ENCODE results near the gene CACNB4. TPM values are rescaled to one million over a fixed set of nuclear protein-coding genes. Genes with fewer than 3 reads are reported as not detected.

Gene CACNB4
- total and polyA plus RNA-seq, 2 donors: 3.0 to 3.5 TPM

- Histone ChIP-seq H3K27me3 (ENCODE audit: control insufficient read depth in 2 of 2, insufficient read depth in 1 of 2, low read length in 1 of 2) (no peaks in the 10 kb centered on the region), H3K9me3 (ENCODE audit: control insufficient read depth in 2 of 2, insufficient read depth in 1 of 2, low read length in 1 of 2) (no peaks in the 10 kb centered on the region), H3K36me3 (ENCODE audit: control insufficient read depth in 2 of 2, insufficient read depth in 2 of 2, low read length in 1 of 2) (no peaks in the 10 kb centered on the region), H3K4me3 (ENCODE audit: low read length in 2 of 2) (no peak overlapping the region), H3K4me1 (ENCODE audit: control insufficient read depth in 2 of 2, insufficient read depth in 2 of 2, low read length in 2 of 2) (no peaks in the 10 kb centered on the region), H3K27ac (ENCODE audit: low read depth in 1 of 2, low read length in 1 of 2) (no peak overlapping the region)
- no peak for DNase-seq (ENCODE audit: low read depth in 6 of 9, low spot score in 9 of 9)
Observed at GRCh38 chr2:151937966-151938365, 160.9 kb downstream of the CACNB4 start.

GRCh38 chr2:151936626-151937025 lies 162.2 kb downstream of the CACNB4 start:
- Histone ChIP-seq H3K27ac (ENCODE audit: low read depth in 1 of 2, low read length in 1 of 2) (no peak overlapping the region), H3K9me3 (ENCODE audit: control insufficient read depth in 2 of 2, insufficient read depth in 1 of 2, low read length in 1 of 2) (no peaks in the 10 kb centered on the region), H3K36me3 (ENCODE audit: control insufficient read depth in 2 of 2, insufficient read depth in 2 of 2, low read length in 1 of 2) (no peaks in the 10 kb centered on the region), H3K4me1 (ENCODE audit: control insufficient read depth in 2 of 2, insufficient read depth in 2 of 2, low read length in 2 of 2) (no peaks in the 10 kb centered on the region), H3K27me3 (ENCODE audit: control insufficient read depth in 2 of 2, insufficient read depth in 1 of 2, low read length in 1 of 2) (no peaks in the 10 kb centered on the region), H3K4me3 (ENCODE audit: low read length in 2 of 2) (no peak overlapping the region)
- WGBS: 98% methylated on average over 4 of the region's 4 CpGs
- no peak for DNase-seq (ENCODE audit: low read depth in 6 of 9, low spot score in 9 of 9)

- Histone ChIP-seq H3K4me3 (ENCODE audit: low read length in 2 of 2) (no peak overlapping the region), H3K9me3 (ENCODE audit: control insufficient read depth in 2 of 2, insufficient read depth in 1 of 2, low read length in 1 of 2) (no peaks in the 10 kb centered on the region), H3K4me1 (ENCODE audit: control insufficient read depth in 2 of 2, insufficient read depth in 2 of 2, low read length in 2 of 2) (no peaks in the 10 kb centered on the region), H3K27ac (ENCODE audit: low read depth in 1 of 2, low read length in 1 of 2) (no peak overlapping the region), H3K27me3 (ENCODE audit: control insufficient read depth in 2 of 2, insufficient read depth in 1 of 2, low read length in 1 of 2) (no peaks in the 10 kb centered on the region), H3K36me3 (ENCODE audit: control insufficient read depth in 2 of 2, insufficient read depth in 2 of 2, low read length in 1 of 2) (no peaks in the 10 kb centered on the region)
- DNase-seq (ENCODE audit: low read depth in 6 of 9, low spot score in 9 of 9): no peak
Observed at GRCh38 chr2:151933266-151933804, 165.5 kb downstream of the CACNB4 start.

- Histone ChIP-seq H3K4me3 (ENCODE audit: low read length in 2 of 2) (no peak overlapping the region), H3K9me3 (ENCODE audit: control insufficient read depth in 2 of 2, insufficient read depth in 1 of 2, low read length in 1 of 2) (no peaks in the 10 kb centered on the region), H3K27ac (ENCODE audit: low read depth in 1 of 2, low read length in 1 of 2) (no peak overlapping the region), H3K27me3 (ENCODE audit: control insufficient read depth in 2 of 2, insufficient read depth in 1 of 2, low read length in 1 of 2) (no peaks in the 10 kb centered on the region), H3K36me3 (ENCODE audit: control insufficient read depth in 2 of 2, insufficient read depth in 2 of 2, low read length in 1 of 2) (no peaks in the 10 kb centered on the region), H3K4me1 (ENCODE audit: control insufficient read depth in 2 of 2, insufficient read depth in 2 of 2, low read length in 2 of 2) (no peaks in the 10 kb centered on the region)
- DNase-seq (ENCODE audit: low read depth in 6 of 9, low spot score in 9 of 9): no peak
- WGBS: 94% methylated on average over 1 of the region's 1 CpG
Observed at GRCh38 chr2:151931756-151932155, 167.1 kb downstream of the CACNB4 start.

GRCh38 chr2:151931030-151931611 lies 167.7 kb downstream of the CACNB4 start:
- no peak overlapping the region for H3K27ac ChIP-seq (ENCODE audit: low read depth in 1 of 2, low read length in 1 of 2)
- no peak for DNase-seq (ENCODE audit: low read depth in 6 of 9, low spot score in 9 of 9)
- H3K36me3 ChIP-seq (ENCODE audit: control insufficient read depth in 2 of 2, insufficient read depth in 2 of 2, low read length in 1 of 2): no peaks in the 10 kb centered on the region
- H3K4me1 ChIP-seq (ENCODE audit: control insufficient read depth in 2 of 2, insufficient read depth in 2 of 2, low read length in 2 of 2): no peaks in the 10 kb centered on the region
- 96% methylated on average over 1 of the region's 1 CpG for WGBS
- no peaks in the 10 kb centered on the region for H3K9me3 ChIP-seq (ENCODE audit: control insufficient read depth in 2 of 2, insufficient read depth in 1 of 2, low read length in 1 of 2)
- H3K4me3 ChIP-seq (ENCODE audit: low read length in 2 of 2): no peak overlapping the region
- H3K27me3 ChIP-seq (ENCODE audit: control insufficient read depth in 2 of 2, insufficient read depth in 1 of 2, low read length in 1 of 2): no peaks in the 10 kb centered on the region

GRCh38 chr2:151930042-151930441 lies 168.8 kb downstream of the CACNB4 start:
- Histone ChIP-seq H3K9me3 (ENCODE audit: control insufficient read depth in 2 of 2, insufficient read depth in 1 of 2, low read length in 1 of 2) (no peaks in the 10 kb centered on the region), H3K36me3 (ENCODE audit: control insufficient read depth in 2 of 2, insufficient read depth in 2 of 2, low read length in 1 of 2) (no peaks in the 10 kb centered on the region), H3K4me1 (ENCODE audit: control insufficient read depth in 2 of 2, insufficient read depth in 2 of 2, low read length in 2 of 2) (no peaks in the 10 kb centered on the region), H3K27ac (ENCODE audit: low read depth in 1 of 2, low read length in 1 of 2) (no peak overlapping the region), H3K4me3 (ENCODE audit: low read length in 2 of 2) (no peak overlapping the region), H3K27me3 (ENCODE audit: control insufficient read depth in 2 of 2, insufficient read depth in 1 of 2, low read length in 1 of 2) (no peaks in the 10 kb centered on the region)
- no peak for DNase-seq (ENCODE audit: low read depth in 6 of 9, low spot score in 9 of 9)
- 94% methylated on average over 2 of the region's 2 CpGs for WGBS

GRCh38 chr2:151928380-151928779 lies 170.5 kb downstream of the CACNB4 start:
- DNase-seq (ENCODE audit: low read depth in 6 of 9, low spot score in 9 of 9): no peak
- Histone ChIP-seq H3K9me3 (ENCODE audit: control insufficient read depth in 2 of 2, insufficient read depth in 1 of 2, low read length in 1 of 2) (no peaks in the 10 kb centered on the region), H3K4me3 (ENCODE audit: low read length in 2 of 2) (no peak overlapping the region), H3K36me3 (ENCODE audit: control insufficient read depth in 2 of 2, insufficient read depth in 2 of 2, low read length in 1 of 2) (no peaks in the 10 kb centered on the region), H3K27ac (ENCODE audit: low read depth in 1 of 2, low read length in 1 of 2) (no peak overlapping the region), H3K27me3 (ENCODE audit: control insufficient read depth in 2 of 2, insufficient read depth in 1 of 2, low read length in 1 of 2) (no peaks in the 10 kb centered on the region), H3K4me1 (ENCODE audit: control insufficient read depth in 2 of 2, insufficient read depth in 2 of 2, low read length in 2 of 2) (no peaks in the 10 kb centered on the region)
- WGBS: 95% methylated on average over 2 of the region's 2 CpGs

- no peak for DNase-seq (ENCODE audit: low read depth in 6 of 9, low spot score in 9 of 9)
- Histone ChIP-seq H3K27me3 (ENCODE audit: control insufficient read depth in 2 of 2, insufficient read depth in 1 of 2, low read length in 1 of 2) (no peaks in the 10 kb centered on the region), H3K4me3 (ENCODE audit: low read length in 2 of 2) (no peak overlapping the region), H3K9me3 (ENCODE audit: control insufficient read depth in 2 of 2, insufficient read depth in 1 of 2, low read length in 1 of 2) (no peaks in the 10 kb centered on the region), H3K4me1 (ENCODE audit: control insufficient read depth in 2 of 2, insufficient read depth in 2 of 2, low read length in 2 of 2) (no peaks in the 10 kb centered on the region), H3K27ac (ENCODE audit: low read depth in 1 of 2, low read length in 1 of 2) (no peak overlapping the region), H3K36me3 (ENCODE audit: control insufficient read depth in 2 of 2, insufficient read depth in 2 of 2, low read length in 1 of 2) (no peaks in the 10 kb centered on the region)
- 93% methylated on average over 7 of the region's 7 CpGs for WGBS
Observed at GRCh38 chr2:151927501-151928221, 171.2 kb downstream of the CACNB4 start.

- peaks cover 0 to 2% of the 10 kb centered on the region in 2 donors for H3K4me1 ChIP-seq (ENCODE audit: control insufficient read depth in 2 of 2, insufficient read depth in 2 of 2, low read length in 2 of 2)
- H3K27ac ChIP-seq (ENCODE audit: low read depth in 1 of 2, low read length in 1 of 2): no peak overlapping the region
- 55% methylated on average over 5 of the region's 5 CpGs for WGBS
Observed at GRCh38 chr2:151922845-151923666, 175.8 kb downstream of the CACNB4 start.

More at GRCh38 chr2:151922845-151923666, 175.8 kb downstream of the CACNB4 start:
- Histone ChIP-seq H3K9me3 (ENCODE audit: control insufficient read depth in 2 of 2, insufficient read depth in 1 of 2, low read length in 1 of 2) (no peaks in the 10 kb centered on the region), H3K36me3 (ENCODE audit: control insufficient read depth in 2 of 2, insufficient read depth in 2 of 2, low read length in 1 of 2) (no peaks in the 10 kb centered on the region), H3K4me3 (ENCODE audit: low read length in 2 of 2) (no peak overlapping the region), H3K27me3 (ENCODE audit: control insufficient read depth in 2 of 2, insufficient read depth in 1 of 2, low read length in 1 of 2) (no peaks in the 10 kb centered on the region)
- no peak for DNase-seq (ENCODE audit: low read depth in 6 of 9, low spot score in 9 of 9)

All from thymus (tissue), 11 donors.